ENCODE data around the gene KLHL12. TPM values are rescaled to one million over a fixed set of nuclear protein-coding genes. Genes with fewer than 3 reads are reported as not detected.
"Not testable (repeated sequence)": the region's sequence is repeated elsewhere in the genome, so short reads cannot be mapped to it uniquely, and the experiment has no call there.

KLHL12 gene
- total RNA-seq, 2 donors from 2014 or later: 18.0 to 20.1 TPM

DNA sequence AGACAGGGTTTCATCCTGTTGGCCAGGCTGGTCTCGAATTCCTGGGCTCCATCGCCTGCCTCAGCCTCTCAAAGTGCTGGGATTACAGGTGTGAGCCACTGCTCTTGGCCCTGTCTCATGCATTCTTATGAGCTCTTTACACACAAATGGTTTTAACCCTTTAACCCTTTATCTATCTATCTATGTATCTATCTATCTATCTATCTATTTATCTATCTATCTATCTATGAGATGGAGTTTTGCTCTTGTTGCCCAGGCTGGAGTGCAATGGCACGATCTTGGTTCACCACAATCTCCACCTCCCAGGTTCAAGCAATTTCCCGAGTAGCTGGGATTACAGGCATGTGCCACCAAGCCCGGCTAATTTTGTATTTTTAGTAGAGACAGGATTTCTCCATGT is 23.2 kb downstream of the KLHL12 start:
- intact Hi-C loops (cut with DNase I); ATAC-seq; DNase-seq: not testable (repeated sequence)

DNA sequence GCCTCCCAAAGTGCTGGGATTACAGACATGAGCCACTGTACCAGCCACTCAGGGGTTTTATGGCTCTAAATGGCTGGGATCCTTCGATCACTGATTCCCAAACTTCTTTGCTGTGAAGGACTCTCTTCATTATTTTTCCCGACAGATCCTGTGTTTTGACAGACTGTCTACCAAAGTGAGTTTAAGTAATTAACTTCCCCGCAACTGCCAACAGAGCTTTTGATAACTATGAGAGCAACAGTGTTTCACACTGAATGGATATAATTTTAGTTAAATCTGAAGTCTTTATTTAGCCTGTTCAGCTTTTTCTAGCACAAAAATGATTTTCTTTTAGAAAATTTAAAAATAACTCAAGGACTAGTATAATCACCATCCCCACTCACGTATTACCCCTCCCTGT is 25.5 kb downstream of the KLHL12 start:
- intact Hi-C loops (cut with DNase I): no loop called here
- no peak for ATAC-seq
- DNase-seq: no peak

DNA sequence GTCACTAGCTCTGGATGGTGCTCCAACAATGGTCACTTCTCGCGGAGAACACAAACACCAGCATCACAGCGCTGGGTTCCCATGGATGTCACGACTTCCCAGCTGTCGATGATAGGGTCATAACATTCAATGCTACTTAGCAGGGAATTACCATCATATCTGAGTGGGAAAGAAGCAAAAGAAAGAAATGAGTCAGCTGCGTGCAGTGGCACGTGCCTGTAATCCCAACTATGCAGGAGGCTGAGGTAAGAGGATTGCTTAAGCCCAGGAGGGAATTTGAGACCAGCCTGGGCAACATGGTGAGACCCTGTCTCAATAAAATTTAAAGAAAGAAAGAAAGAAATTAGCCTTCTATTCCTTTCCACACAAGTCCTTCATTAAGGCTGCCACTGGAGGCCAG is 34.5 kb downstream of the KLHL12 start:
- intact Hi-C loops (cut with DNase I): no loop called here
- DNase-seq: no peak
- no peak for ATAC-seq

DNA sequence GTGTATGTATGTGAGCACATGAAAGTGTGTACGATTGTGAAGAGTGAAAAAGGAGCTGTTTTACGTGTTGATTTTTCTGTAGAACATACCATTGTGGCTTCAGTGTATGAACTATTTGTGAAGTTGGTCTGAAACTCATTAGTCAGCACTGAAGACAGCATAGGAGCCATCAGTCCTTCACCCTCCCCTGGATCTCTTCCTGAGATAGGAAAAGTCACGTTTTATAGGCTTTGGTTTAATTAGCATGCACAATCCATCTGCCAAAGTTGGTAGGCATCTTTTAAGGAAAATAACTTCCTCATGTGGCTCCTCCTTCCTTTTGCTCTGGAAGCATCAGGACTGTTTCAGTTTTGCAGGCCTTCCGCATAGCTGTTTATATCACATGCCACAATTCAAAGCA is 36.6 kb downstream of the KLHL12 start:
- ATAC-seq: no peak
- intact Hi-C loops (cut with DNase I): no loop called here
- no peak for DNase-seq

- peak; percentile 97 for DNase-seq
- peak; percentile 99 for ATAC-seq
- intact Hi-C loops (cut with DNase I): no loop called here
Measured at GRCh38 chr1:202888531-202889360, 38.3 kb downstream of the KLHL12 start, which contains the start of gene RABIF. Gene RABIF, minus strand, starts transcription at chr1:202889149. Its CDS starts 51 bp downstream, at chr1:202889098.

DNA sequence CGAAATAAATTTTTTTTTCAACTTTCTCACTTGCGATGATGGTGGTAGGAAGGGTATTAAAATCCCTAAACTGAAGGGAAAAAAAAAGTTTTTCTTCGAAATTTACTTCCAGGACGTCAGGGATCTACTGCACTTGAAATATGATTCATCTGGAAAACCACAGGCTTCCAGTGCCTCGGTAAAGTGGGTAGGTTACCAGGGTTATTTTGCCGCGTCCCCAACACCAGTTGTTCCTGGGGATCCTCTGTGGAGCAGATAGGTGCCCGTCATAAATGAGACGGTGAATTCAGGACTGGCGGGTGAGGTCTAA is 38.9 kb downstream of the KLHL12 start:
- intact Hi-C loops (cut with DNase I): no loop called here
- ATAC-seq (peak in 1 of 2 donors; percentile 22), DNase-seq (no peak)

GRCh38 chr1:202880961-202881460 is 46.0 kb downstream of the KLHL12 start:
- DNase-seq (no peak), ATAC-seq (no peak)
- intact Hi-C loops (cut with DNase I): no loop called here

- no peak for ATAC-seq
- intact Hi-C loops (cut with DNase I): no loop called here
- no peak for DNase-seq
Measured at GRCh38 chr1:202880062-202880461, 47.0 kb downstream of the KLHL12 start.

GRCh38 chr1:202879128-202879527 is 47.9 kb downstream of the KLHL12 start:
- DNase-seq (no peak), ATAC-seq (no peak)
- intact Hi-C loops (cut with DNase I): no loop called here

DNA sequence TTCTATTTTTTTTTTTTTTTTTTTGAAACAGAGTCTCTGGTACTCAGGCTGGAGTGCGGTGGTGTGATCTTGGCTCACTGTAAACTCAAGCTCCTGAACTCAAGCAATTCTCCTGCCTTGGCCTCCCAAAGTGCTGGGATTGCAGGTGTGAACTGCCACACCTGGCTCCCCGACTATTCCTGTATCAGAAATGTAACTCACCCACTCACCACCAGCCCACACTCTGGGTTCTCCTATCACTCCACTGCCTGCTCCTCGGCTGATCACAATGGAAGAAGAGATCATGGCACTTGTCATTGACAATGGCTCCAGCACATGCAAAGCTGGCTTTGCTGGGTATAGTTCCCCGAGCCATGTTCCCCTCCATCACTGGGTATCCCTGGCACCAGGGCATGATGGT is 54.0 kb downstream of the KLHL12 start:
- no peak for ATAC-seq
- intact Hi-C loops (cut with DNase I): no loop called here
- no peak for DNase-seq

DNA sequence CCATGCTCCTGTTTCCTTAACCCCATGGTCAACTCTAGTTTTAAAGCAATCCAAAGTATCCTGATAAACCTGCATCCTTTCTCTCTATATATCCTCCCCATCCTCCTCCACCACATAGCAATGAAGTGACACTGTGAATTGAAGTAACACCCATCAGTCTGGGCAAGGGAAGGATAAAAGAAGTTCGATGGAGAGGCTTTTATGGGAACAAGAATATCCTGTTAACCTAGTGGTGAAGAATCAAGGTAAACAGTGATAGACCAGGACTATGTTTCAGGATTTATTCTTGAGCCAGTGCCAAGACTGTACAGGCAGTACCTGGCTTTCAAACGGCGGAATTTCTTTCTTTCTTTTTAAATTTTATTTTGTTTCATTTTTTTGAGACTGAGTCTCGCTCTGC is 55.7 kb downstream of the KLHL12 start:
- intact Hi-C loops (cut with DNase I): no loop called here
- DNase-seq (no peak), ATAC-seq (no peak)

GRCh38 chr1:202862679-202863560 is 64.1 kb downstream of the KLHL12 start:
- no peak for DNase-seq
- ATAC-seq: no peak
- intact Hi-C loops (cut with DNase I): no loop called here

GRCh38 chr1:202861420-202862132 is 65.5 kb downstream of the KLHL12 start:
- ATAC-seq (peak; percentile 99), DNase-seq (peak; percentile 93)

GRCh38 chr1:202860744-202861419 is 66.2 kb downstream of the KLHL12 start:
- peak; percentile 38 to 65 for ATAC-seq
- intact Hi-C loops (cut with DNase I): no loop called here
- DNase-seq: peak; percentile 38

More at GRCh38 chr1:202861420-202862132, 65.5 kb downstream of the KLHL12 start:
- intact Hi-C loops (cut with DNase I): no loop called here

DNA sequence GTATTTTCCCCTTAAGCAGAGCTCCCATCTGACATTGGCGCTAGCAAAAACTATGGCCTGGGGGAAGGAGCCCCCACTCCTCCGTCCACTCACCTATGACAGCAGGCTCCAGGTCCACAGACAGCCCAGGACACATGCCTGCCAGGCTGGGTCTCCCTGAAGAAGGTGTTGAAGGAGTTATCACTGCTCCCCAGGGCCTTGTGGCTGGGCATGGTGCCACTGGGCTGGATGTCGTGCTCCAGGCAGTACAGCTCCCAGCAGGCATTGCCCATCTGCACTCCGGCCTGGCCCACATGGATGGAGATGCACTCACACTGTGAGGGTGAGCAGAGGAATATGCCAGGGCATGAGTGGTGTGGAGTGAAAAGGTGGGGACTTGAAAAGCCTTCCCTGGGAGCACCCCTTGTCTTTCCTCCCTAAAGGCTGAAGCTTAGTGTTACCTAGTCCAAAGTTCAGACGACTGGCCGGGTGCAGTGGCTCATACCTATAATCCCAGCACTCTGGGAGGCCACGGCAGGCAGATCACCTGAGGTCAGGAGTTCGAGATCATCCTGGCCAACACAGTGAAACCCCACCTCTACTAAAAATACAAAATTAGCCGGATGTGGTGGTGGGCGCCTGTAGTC is 68.1 kb downstream of the KLHL12 start:
- DNase-seq: peak; percentile 48
- intact Hi-C loops (cut with DNase I): no loop called here
- ATAC-seq: peak in 1 of 2 donors; percentile 1

DNA sequence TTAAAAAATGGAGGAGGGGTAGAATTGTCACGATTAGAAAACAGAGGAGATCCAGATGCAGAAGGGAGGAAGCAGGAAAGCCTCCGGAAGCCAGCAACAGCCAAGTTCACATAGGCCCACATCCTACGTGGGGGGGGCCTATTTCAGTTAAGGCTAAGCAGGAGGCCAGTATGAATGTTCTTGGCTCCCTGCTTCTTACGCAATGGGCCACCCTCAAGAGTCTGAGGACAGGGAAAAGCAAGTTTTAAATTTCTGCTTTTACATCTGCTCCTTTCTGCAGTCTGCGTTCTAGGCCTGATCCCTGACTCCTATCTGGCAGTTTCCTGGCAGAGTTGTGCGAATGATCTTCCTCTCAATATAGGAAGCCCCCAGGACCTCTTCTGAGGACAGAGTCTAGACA is 68.7 kb downstream of the KLHL12 start:
- peak; percentile 81 for DNase-seq
- intact Hi-C loops (cut with DNase I): no loop called here

DNA sequence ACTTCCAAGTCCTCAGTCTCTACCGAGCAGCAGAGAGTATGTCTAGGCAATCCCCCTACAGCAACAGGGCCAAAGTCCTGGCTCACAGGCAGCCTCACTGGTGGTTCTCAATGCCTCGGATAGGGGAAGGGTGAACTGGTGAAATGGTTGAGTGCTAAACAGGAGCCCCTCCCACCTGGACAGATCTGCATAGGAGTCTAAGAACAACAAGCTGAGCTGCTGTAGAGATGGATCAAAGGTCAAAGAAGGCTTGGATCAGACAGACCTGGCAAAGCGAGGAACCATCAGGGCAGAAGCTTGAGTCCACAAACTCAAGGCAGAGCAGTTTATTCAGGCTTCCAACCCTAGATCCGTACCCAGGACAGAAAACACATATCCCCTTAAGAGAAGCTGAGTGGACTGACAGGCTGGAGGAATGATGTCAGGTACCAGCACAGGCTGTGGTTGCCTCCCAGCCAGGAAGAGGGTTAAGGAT is 69.9 kb downstream of the KLHL12 start:
- ATAC-seq (no peak), DNase-seq (no peak)
- intact Hi-C loops (cut with DNase I): no loop called here

More for the DNA sequence above, 68.7 kb downstream of the KLHL12 start:
- ATAC-seq: peak; percentile 49 to 59

DNA sequence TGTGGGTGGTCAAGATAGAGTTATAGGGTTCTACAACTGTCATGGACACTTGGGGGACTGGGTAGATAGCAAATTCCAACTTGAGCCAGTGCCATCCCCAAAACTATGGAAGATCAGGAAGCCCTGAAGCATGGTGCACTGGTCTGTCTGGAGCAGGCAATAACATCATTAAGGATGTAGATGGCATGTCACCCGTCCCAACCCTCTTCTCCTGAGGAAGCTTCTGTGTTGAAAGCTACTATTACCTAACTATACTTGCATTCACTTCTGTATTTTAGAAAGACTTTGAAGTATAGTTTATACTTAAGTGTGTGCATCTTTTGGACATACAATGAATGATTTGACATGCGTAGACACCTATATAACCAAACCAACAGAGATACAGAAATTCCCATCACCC is 71.0 kb downstream of the KLHL12 start:
- ATAC-seq: no peak
- no peak for DNase-seq
- intact Hi-C loops (cut with DNase I): no loop called here
